Cardiac muscle cell (in vitro differentiated cells and primary cell): ENCODE data around the gene MTG1. TPM values are rescaled to one million over a fixed set of nuclear protein-coding genes. Genes with fewer than 3 reads are reported as not detected.
"Not testable (repeated sequence)": the region's sequence is repeated elsewhere in the genome, so short reads cannot be mapped to it uniquely, and the experiment has no call there.

Experiments used
- DNase-seq, 2 donors: peaks; one replicate each; pipeline versions ENCODE4 v3.0.0 to v3.0.0-alpha.2; 2010 to 2017; ENCODE audit warnings: low read depth in 1 of 2, low spot score in 1 of 2
- H3K27ac ChIP-seq: fragments of 200-600 bp; sonication (generic); 2 replicates; pipeline ENCODE4 v1.5.1; 2016
- H3K27me3 ChIP-seq: fragments of 200-600 bp; sonication (generic); 2 replicates; pipeline ENCODE4 v1.6.0; 2016; ENCODE audit warnings: control low read depth
- H3K36me3 ChIP-seq: fragments of 200-600 bp; sonication (generic); 2 replicates; pipeline ENCODE4 v1.5.1; 2016; ENCODE audit warnings: control low read depth
- H3K4me1 ChIP-seq: fragments of 200-600 bp; sonication (generic); 2 replicates; pipeline ENCODE4 v1.8.1; 2017; ENCODE audit warnings: low read depth, mild to moderate bottlenecking, mixed run types
- H3K4me3 ChIP-seq: fragments of 200-600 bp; sonication (generic); 2 replicates; pipeline ENCODE4 v1.5.1; 2016; ENCODE audit warnings: mild to moderate bottlenecking
- H3K9me3 ChIP-seq: fragments of 200-600 bp; sonication (generic); 2 replicates; pipeline ENCODE4 v1.5.1; 2017; ENCODE audit warnings: low read depth, mild to moderate bottlenecking, control low read depth
- polyA plus RNA-seq: library from polyadenylated mRNA; unstranded; fragments of >200 nt; fragmentation: Nextera tagmentation; extraction: Ambion mirVana; gene quantifications from 2 replicates; pipeline ENCODE4 v1.2.1, GENCODE V29; 2016
- total RNA-seq: library from RNA; depleted of rRNA; stranded (reverse); fragments of >200 nt; gene quantifications from 2 replicates; pipeline ENCODE4 v1.2.3, GENCODE V29; 2016
- TF ChIP-seq, protein P1 (sequence below): IDR thresholded peaks from 2 replicates; pipeline ENCODE4 v1.5.1; 2012; ENCODE audit warnings: low read depth, mild to moderate bottlenecking, low read length

MTG1 gene
- total and polyA plus RNA-seq, 2 experiments from 2014 or later = 35.3 to 123 TPM

DNA sequence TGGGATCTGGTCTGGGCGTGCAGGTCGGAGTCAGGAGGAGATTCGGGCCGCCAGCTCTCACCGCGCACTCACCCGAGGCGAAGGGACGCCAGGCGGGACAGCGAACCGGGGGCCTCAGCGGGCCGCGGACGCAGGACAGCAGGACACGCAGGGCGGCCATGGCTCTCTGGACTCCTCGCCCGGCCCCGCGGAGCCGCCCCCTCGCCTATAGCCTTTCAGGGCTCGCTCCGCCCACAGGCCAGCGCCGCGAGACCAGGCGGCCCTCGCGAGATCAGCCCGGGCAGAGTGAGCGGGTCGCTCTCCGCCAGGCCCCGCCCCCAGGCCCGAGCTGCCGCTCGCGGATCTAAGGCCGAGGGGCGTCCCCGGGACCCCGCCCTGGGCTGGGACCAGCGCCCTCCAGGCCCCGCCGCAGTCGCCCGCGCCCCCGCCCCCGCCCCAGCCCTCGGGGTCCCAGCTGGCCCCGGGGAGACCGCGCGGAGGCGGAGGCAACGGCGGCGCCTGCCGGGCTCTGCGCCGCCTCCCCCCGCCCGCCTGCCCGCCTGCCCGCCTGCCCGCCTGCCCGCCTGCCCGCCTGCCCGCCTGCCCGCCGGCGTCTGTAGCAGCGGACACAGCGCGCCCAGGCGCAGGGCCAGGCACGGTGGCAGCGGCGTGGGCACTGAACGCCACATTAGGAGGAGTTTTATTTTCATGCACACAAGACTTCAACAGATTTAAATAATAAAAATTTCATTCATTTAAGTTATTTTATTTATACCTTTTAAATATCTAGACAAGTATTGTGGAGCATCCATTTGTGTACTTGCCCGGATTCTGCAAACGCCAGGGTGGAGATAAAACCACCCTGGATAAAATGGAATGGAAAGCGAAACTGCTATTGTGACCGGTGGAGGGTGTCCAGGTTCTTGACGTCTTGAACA, 20.5 kb upstream of the MTG1 start, which contains the start of gene ECHS1:
Gene ECHS1, minus strand, starts transcription at position 181 of the 917 bp plus-strand sequence. Its CDS starts 21 bp downstream, at position 160.
- TF ChIP-seq, protein P1, sequence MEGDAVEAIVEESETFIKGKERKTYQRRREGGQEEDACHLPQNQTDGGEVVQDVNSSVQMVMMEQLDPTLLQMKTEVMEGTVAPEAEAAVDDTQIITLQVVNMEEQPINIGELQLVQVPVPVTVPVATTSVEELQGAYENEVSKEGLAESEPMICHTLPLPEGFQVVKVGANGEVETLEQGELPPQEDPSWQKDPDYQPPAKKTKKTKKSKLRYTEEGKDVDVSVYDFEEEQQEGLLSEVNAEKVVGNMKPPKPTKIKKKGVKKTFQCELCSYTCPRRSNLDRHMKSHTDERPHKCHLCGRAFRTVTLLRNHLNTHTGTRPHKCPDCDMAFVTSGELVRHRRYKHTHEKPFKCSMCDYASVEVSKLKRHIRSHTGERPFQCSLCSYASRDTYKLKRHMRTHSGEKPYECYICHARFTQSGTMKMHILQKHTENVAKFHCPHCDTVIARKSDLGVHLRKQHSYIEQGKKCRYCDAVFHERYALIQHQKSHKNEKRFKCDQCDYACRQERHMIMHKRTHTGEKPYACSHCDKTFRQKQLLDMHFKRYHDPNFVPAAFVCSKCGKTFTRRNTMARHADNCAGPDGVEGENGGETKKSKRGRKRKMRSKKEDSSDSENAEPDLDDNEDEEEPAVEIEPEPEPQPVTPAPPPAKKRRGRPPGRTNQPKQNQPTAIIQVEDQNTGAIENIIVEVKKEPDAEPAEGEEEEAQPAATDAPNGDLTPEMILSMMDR = no peak
- peaks cover 17% of the 10 kb centered on the region for H3K36me3 ChIP-seq
- peak; percentile 93 to 97 for DNase-seq
- H3K27me3 ChIP-seq = peaks cover 22% of the 10 kb centered on the region
- peak within 1 kb of the TSS; percentile 75 for H3K4me3 ChIP-seq
- no peaks in the 10 kb centered on the region for H3K4me1 ChIP-seq
- H3K9me3 ChIP-seq = no peaks in the 10 kb centered on the region
- peak within 1 kb of the TSS; percentile 79 for H3K27ac ChIP-seq

DNA sequence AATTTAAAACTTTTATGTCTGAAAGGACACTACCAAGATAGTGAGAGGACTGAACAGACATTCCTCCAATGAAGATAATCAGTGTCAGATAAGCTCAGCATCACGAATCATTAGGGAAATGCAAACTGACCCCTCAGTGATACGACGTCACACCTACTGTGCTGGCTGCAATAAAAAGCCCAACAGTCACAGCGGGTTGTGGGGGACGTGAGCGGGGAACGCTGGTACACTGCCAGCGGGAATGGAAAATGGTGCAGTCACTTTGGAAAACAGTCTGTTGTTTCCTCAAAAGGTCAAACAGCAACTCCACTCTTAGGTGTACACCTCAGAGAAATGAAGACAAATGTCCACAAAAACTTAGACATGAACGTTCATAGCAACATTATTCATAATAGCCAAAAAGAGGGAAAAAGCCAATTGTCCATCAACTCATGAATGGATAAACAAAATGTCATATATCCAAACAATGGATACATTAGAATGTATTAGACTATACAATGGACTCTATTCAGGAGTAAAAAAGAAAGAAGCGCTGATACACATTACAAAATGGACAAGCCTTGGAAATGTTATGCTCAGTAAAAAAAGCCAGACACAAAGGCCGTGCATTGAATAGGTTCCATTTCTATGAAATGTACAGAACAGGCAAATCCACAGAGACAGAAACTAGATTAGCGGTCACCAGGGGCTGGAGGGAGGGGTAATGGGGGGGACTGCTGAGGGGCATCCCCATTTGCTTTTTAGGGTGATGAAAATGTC, 18.4 kb upstream of the MTG1 start:
- Histone ChIP-seq H3K4me3 (no peak overlapping the region), H3K27ac (no peak overlapping the region), H3K4me1 (no peaks in the 10 kb centered on the region), H3K9me3 (no peaks in the 10 kb centered on the region), H3K27me3 (peaks cover 22% of the 10 kb centered on the region), H3K36me3 (no peaks in the 10 kb centered on the region)
- no peak for DNase-seq
- TF ChIP-seq, protein P1 = no peak

DNA sequence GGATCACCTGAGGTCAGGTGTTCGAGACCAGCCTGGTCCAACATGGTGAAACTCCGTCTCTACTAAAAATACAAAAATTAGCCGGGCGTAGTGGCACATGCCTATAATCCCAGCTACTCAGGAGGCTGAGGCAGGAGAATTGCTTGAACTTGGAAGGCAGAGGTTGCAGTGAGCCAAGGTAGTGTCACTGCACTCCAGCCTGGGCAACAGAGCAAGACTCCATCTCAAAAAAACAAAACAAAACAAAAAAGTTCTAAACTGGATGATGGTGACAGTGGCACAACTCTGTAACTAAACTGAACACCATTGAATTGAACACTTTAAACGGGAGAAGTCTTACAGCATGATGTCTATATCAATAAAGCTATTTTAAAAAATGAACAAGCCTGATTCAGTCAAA, 17.8 kb upstream of the MTG1 start:
- H3K4me3 ChIP-seq, H3K36me3 ChIP-seq, H3K27ac ChIP-seq, H3K4me1 ChIP-seq, DNase-seq, H3K9me3 ChIP-seq: not testable (repeated sequence)
- peaks cover 22% of the 10 kb centered on the region for H3K27me3 ChIP-seq

DNA sequence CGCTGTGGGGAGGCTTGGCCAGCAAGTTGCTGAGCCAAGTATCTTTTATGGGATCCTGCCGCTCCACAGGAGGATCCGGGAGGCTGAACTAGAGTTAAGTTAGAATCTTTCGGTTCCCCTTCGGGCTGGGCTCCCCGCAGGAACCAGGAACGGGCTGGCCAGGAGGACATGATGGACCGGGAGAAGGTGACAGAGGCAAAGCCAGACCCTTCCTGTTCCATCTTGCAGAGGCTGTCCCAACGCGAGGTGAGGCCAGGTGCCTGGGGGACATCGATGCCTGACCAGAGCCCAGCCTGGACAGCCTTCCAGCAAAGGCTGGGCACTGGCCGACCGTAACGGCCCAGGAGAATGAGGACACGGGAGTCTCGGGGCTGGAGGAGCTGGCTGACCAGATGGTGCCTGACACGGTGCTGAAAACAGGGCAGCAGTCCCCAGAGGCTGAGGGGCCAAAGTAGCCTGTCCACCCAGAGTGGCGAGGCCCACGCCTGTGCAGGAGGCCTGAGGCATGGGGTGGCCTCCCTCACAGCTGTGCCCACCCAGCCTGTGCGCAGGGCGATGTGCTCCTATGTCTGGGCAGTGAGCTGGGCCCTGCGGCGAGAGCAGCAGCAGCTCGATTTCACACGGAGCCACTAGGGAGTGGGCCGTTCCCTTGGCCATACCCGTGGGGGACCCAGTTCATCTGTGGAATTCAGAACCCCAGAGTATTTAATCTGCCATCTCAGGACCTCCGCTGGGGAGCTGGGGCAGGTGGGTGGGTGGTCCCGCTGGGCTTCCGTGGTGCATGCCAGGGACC, 16.7 kb upstream of the MTG1 start:
- no peaks in the 10 kb centered on the region for H3K36me3 ChIP-seq

DNA sequence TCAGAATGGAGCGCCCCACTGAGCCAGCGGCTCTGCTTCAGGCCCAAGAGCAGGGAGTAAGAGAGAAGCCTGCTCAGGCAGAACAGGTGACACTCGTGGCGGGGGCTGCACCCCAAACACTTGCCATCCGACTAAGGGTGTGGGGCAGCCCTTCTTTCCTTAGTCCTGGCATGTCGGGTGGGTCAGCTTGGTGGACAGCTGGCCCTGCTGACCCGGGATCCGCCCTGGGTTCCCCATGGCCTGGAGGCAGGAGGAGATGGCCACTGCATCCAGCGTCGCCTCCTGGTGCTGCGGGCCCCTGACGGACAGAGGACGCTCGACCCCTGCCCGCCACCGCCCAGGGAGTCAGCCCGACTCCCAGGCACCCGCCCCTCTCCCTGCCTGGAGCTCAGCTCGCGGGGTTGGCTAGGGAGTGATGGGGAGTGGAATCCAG, 16.1 kb upstream of the MTG1 start:
- Histone ChIP-seq H3K9me3 (no peaks in the 10 kb centered on the region), H3K27ac (no peak overlapping the region), H3K36me3 (no peaks in the 10 kb centered on the region), H3K4me1 (no peaks in the 10 kb centered on the region), H3K4me3 (peak overlapping the region; percentile 80), H3K27me3 (peaks cover 22% of the 10 kb centered on the region)
- no peak for DNase-seq
- TF ChIP-seq, protein P1 = no peak

More for the DNA sequence above, 16.7 kb upstream of the MTG1 start:
- Histone ChIP-seq H3K27me3 (peaks cover 22% of the 10 kb centered on the region), H3K4me3 (no peak overlapping the region), H3K9me3 (no peaks in the 10 kb centered on the region), H3K27ac (no peak overlapping the region), H3K4me1 (no peaks in the 10 kb centered on the region)
- no peak for DNase-seq
- TF ChIP-seq, protein P1 = no peak
